Measurements from ENCODE around the gene A2M. TPM values are rescaled to one million over a fixed set of nuclear protein-coding genes. Genes with fewer than 3 reads are reported as not detected.

Gene A2M
- total RNA-seq (2022) (not detected in 2 replicates), Bru-seq, nascent RNA (not detected), BruChase-seq, experiment 1, labeled RNA remaining after a 6-hour chase (not detected), BruChase-seq, experiment 2, labeled RNA remaining after a 2-hour chase (not detected)
- long read RNA-seq: 0 reads

DNA sequence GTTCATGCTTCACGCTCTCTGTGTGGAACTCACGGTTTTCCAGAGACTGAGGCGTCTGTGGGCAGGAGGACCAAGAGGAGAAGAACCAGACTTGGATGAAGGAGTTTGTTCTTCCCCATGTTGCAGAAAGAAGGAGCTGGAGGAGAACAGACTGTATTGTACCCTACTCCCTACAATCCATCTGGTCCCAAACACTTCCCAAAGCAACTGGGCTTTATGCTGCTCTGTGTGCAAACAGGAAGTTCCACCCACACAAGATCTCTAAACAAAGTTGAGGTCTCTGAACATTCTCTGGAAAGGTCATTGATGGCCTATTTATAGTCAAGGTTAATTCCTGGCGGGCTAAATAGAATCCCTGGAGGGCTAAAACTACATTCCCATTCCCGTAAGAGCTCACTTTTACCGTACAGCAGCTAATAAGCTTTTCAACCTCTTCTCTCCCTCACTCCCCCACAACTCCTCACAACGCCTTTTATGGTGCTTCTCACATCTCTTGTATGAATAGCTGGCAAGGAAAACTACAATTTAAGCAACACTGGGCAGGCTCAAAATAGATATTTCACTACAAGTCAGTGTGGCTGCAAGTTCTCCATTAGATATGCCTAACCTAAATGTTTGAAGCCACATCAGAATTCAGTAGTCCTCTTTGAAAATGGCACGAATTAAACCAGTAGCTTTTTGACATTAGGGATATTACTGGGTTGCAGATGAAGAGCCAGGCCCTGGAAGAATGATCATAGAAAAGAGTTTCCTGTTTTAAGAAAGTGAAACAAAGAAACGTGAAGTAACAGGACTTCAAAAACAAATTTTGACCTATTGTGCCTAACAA, at the start of gene A2M:
A2M (minus strand) TSS at position 189 of the 829 bp plus-strand sequence; CDS start at position 119, 70 bp downstream.
- BruUV-seq (replicated peaks): no TSS peak
- Mint-ChIP-seq H3K4me1 (ENCODE audit: low read depth, unreplicated experiment) (no peaks in the 10 kb centered on the region), H3K27ac (ENCODE audit: unreplicated experiment) (no peak within 1 kb of the TSS), H3K4me3 (ENCODE audit: low read depth, unreplicated experiment) (no peak within 1 kb of the TSS), H3K9me3 (ENCODE audit: low read depth, unreplicated experiment) (no peaks in the 10 kb centered on the region), H3K36me3 (ENCODE audit: insufficient read depth, unreplicated experiment) (no peaks in the 10 kb centered on the region), H3K27me3 (ENCODE audit: unreplicated experiment) (peaks cover 14% of the 10 kb centered on the region)
- intact Hi-C loops (cut with micrococcal nuclease; ENCODE audit: unreplicated experiment): no loop called here
- TF ChIP-seq, protein P1, sequence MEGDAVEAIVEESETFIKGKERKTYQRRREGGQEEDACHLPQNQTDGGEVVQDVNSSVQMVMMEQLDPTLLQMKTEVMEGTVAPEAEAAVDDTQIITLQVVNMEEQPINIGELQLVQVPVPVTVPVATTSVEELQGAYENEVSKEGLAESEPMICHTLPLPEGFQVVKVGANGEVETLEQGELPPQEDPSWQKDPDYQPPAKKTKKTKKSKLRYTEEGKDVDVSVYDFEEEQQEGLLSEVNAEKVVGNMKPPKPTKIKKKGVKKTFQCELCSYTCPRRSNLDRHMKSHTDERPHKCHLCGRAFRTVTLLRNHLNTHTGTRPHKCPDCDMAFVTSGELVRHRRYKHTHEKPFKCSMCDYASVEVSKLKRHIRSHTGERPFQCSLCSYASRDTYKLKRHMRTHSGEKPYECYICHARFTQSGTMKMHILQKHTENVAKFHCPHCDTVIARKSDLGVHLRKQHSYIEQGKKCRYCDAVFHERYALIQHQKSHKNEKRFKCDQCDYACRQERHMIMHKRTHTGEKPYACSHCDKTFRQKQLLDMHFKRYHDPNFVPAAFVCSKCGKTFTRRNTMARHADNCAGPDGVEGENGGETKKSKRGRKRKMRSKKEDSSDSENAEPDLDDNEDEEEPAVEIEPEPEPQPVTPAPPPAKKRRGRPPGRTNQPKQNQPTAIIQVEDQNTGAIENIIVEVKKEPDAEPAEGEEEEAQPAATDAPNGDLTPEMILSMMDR (IDR thresholded peaks at IDR 0.05; ENCODE audit: unreplicated experiment): no peak
- CTCF ChIA-PET: no interaction called here
- no peak for DNase-seq

DNA sequence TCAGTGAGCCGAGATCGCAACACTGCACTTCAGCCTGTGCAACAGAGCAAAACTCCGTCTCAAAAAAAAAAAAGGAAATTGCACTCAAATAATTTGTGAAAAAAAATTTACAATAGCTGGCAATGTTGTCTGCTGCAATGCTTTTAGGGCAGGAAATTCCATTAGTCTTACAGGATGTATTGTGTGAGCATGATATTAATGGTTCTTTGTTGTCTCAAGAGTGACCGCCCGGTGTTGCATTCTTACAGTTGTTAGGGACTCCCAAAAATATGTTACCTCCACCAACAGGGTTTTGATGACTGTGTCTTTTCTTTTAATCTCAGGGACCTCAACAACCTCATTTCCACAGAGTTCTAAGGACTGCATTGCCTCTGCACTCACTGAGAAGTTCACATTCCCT, 47.7 kb upstream of the A2M start:
- BruUV-seq (replicated peaks): no TSS peak
- H3K36me3 Mint-ChIP-seq (ENCODE audit: insufficient read depth, unreplicated experiment): no peaks in the 10 kb centered on the region
- DNase-seq: no peak

DNA sequence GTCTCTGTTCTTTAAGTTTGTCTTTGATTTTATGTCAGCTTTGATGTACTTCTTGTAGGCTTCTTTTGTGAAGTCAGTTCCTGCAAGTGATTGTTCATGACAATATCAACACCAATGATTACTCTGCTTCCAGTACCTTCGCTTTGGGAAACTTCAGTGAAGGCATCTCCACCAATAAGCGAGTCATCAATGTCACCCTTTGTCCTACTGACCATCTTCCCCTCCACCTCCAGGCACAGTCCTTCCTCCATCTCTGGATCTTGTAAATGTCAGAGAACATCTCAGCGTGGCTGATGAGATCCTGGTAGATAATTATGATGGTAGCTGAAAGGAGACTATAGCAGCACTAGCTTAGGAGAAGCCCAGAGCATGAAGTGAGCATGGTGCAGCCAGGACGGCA, 40.4 kb upstream of the A2M start:
- CTCF ChIA-PET: no interaction called here
- TF ChIP-seq, protein P1 (IDR thresholded peaks at IDR 0.05; ENCODE audit: unreplicated experiment): no peak
- Mint-ChIP-seq H3K27me3 (ENCODE audit: unreplicated experiment) (peaks cover 40% of the 10 kb centered on the region), H3K36me3 (ENCODE audit: insufficient read depth, unreplicated experiment) (no peaks in the 10 kb centered on the region), H3K9me3 (ENCODE audit: low read depth, unreplicated experiment) (no peaks in the 10 kb centered on the region), H3K27ac (ENCODE audit: unreplicated experiment) (no peak overlapping the region), H3K4me3 (ENCODE audit: low read depth, unreplicated experiment) (no peak overlapping the region), H3K4me1 (ENCODE audit: low read depth, unreplicated experiment) (no peaks in the 10 kb centered on the region)
- BruUV-seq (replicated peaks): no TSS peak
- no peak for DNase-seq
- intact Hi-C loops (cut with micrococcal nuclease; ENCODE audit: unreplicated experiment): no loop called here

More for the DNA sequence above, 47.7 kb upstream of the A2M start:
- Mint-ChIP-seq H3K4me3 (ENCODE audit: low read depth, unreplicated experiment) (no peak overlapping the region), H3K27me3 (ENCODE audit: unreplicated experiment) (peaks cover 20% of the 10 kb centered on the region), H3K4me1 (ENCODE audit: low read depth, unreplicated experiment) (no peaks in the 10 kb centered on the region), H3K9me3 (ENCODE audit: low read depth, unreplicated experiment) (no peaks in the 10 kb centered on the region), H3K27ac (ENCODE audit: unreplicated experiment) (no peak overlapping the region)
- CTCF ChIA-PET: interaction anchor here (1.2 kb wide), 1 partner anchor 98 kb away, joined by 3 read pairs; no protein-coding TSS in a partner anchor
- intact Hi-C loops (cut with micrococcal nuclease; ENCODE audit: unreplicated experiment): no loop called here
- TF ChIP-seq, protein P1 (IDR thresholded peaks at IDR 0.05; ENCODE audit: unreplicated experiment): no peak

DNA sequence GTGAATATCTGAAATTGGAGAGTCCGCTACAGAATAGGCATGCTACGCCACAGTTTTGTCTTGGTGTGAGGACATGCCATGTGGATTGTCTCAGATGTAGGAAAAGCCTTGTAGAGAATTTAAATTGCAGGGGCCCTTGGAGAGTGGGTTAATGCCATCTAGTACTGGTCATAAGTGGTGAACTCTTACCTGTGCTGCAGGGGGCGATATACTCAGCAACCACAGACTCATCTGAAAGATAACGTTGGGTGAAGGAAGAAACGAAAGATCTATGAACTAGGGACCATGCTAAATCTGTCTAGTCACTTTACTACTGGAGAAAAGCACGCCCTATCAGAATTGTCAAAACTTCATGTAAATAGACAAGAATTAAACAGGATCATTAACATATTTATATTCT, 33.7 kb upstream of the A2M start:
- intact Hi-C loops (cut with micrococcal nuclease; ENCODE audit: unreplicated experiment): no loop called here
- Mint-ChIP-seq H3K4me1 (ENCODE audit: low read depth, unreplicated experiment) (no peaks in the 10 kb centered on the region), H3K4me3 (ENCODE audit: low read depth, unreplicated experiment) (no peak overlapping the region), H3K27ac (ENCODE audit: unreplicated experiment) (no peak overlapping the region), H3K9me3 (ENCODE audit: low read depth, unreplicated experiment) (peaks cover 10% of the 10 kb centered on the region), H3K27me3 (ENCODE audit: unreplicated experiment) (no peaks in the 10 kb centered on the region), H3K36me3 (ENCODE audit: insufficient read depth, unreplicated experiment) (no peaks in the 10 kb centered on the region)
- CTCF ChIA-PET: interaction anchor here (0.6 kb wide), 1 partner anchor 777 kb away, joined by 3 read pairs; no protein-coding TSS in a partner anchor
- BruUV-seq (replicated peaks): no TSS peak
- no peak for DNase-seq
- TF ChIP-seq, protein P1 (IDR thresholded peaks at IDR 0.05; ENCODE audit: unreplicated experiment): no peak
